HG03521 (cell line): ENCODE results near the gene LHX3.
"Not testable (repeated sequence)": the region's sequence is repeated elsewhere in the genome, so short reads cannot be mapped to it uniquely, and the experiment has no call there.

Experiments used
- ATAC-seq: cut with Tn5 transposase; IDR thresholded peaks from one replicate; pipeline ENCODE4 v1.9.1; 2021; ENCODE audit warnings: mild to moderate bottlenecking, moderate library complexity; ENCODE audit not compliant: unreplicated experiment

The LHX3 gene

GRCh38 chr9:136157477-136158265 is 47.3 kb downstream of the LHX3 start:
- ATAC-seq = no peak

- no peak for ATAC-seq
Measured at GRCh38 chr9:136156209-136157120, 48.5 kb downstream of the LHX3 start.

GRCh38 chr9:136155576-136155975 is 49.4 kb downstream of the LHX3 start:
- ATAC-seq = no peak

- no peak for ATAC-seq
Measured at GRCh38 chr9:136154943-136155342, 50.0 kb downstream of the LHX3 start.

- no peak for ATAC-seq
Measured at GRCh38 chr9:136153381-136154065, 51.4 kb downstream of the LHX3 start.

- ATAC-seq = no peak
Measured at GRCh38 chr9:136152931-136153330, 52.0 kb downstream of the LHX3 start.

- ATAC-seq = no peak
Measured at GRCh38 chr9:136152543-136152866, 52.4 kb downstream of the LHX3 start.

- ATAC-seq = no peak
Measured at GRCh38 chr9:136151848-136152542, 52.9 kb downstream of the LHX3 start.

- ATAC-seq = no peak
Measured at GRCh38 chr9:136151214-136151804, 53.6 kb downstream of the LHX3 start.

GRCh38 chr9:136150664-136151213 is 54.2 kb downstream of the LHX3 start:
- ATAC-seq = not testable (repeated sequence)

- ATAC-seq = no peak
Measured at GRCh38 chr9:136149853-136150252, 55.1 kb downstream of the LHX3 start.

GRCh38 chr9:136149337-136149736 is 55.6 kb downstream of the LHX3 start:
- ATAC-seq = no peak

- no peak for ATAC-seq
Measured at GRCh38 chr9:136148766-136149165, 56.2 kb downstream of the LHX3 start.

- no peak for ATAC-seq
Measured at GRCh38 chr9:136147890-136148714, 56.8 kb downstream of the LHX3 start.

GRCh38 chr9:136147038-136147889 is 57.7 kb downstream of the LHX3 start:
- no peak for ATAC-seq
